ENCODE data around the gene DLGAP1.

Gene DLGAP1

DNA sequence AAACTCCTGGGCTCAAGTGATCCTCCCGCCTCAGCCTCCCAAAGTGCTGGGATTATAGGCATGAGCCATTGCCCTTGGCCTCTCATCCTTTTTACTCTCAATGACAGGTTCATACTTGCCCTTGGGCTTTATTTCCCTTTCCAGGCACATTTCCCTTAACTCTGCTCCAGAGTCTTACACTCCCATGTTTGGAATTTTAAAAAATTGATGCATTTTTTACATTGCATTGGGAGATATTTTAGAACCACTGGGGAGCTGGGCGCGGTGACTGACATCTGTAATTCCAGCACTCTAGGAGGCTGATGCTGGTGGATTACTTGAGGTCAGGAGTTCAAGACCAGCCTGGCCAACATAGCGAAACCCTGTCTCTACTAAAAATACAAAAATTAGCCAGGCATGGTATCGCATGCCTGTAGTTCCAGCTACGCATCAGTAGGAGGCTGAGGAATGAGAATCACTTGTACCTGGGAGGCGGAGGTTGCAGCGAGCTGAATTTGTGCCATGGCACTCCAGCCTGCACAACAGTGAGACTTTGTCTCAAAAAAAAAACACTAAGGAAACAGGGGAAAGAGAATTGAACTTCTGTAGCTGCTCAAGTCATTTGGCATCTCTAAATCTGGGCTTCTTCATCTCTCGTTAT, 986.9 kb downstream of the DLGAP1 start:
- no peak for TF ChIP-seq ZFX (IDR thresholded peaks at IDR 0.05; ENCODE audit: borderline replicate concordance)
- H3K27ac ChIP-seq: no peak overlapping the region

DNA sequence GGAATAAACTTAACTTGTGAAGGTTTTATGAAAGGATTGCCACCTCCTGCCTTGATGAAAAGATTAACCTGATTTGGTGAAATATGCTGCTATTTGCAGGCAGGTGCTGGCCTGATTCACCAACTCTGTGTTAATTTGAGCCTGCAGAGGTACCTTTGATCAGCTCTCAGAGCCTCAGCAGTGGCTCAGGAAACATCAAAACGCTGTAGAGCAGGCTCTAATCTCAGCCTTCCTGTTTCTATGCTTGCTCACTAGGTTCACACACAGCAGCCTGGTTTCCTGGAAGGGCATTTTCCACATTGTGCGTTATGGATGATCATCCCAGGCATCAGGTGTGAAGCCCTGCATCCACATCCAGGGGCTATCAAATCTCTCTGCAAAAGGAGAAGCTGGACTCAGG, 988.2 kb downstream of the DLGAP1 start:
- no peak for TF ChIP-seq ZFX (IDR thresholded peaks at IDR 0.05; ENCODE audit: borderline replicate concordance)
- no peak for TF ChIP-seq CTCF (IDR thresholded peaks at IDR 0.05)
- H3K27ac ChIP-seq: no peak overlapping the region

DNA sequence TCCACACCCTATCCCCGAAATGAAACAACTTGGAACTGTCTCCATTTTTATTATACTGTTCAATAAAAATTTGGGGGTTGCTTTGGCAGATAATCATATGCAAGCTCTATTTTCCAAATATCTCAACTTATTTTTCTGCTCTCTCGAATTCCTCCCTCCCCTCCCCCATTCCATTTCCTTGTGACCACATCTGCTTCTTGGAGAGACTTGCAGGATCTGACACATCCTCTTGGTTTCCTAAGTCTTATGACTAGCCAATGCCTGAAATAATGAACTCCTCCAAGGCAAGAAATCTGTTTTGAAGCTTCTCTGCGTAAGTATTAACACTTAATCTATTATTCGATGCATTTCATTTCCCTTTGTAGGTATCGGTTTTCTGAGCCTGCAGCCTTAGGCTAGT, 989.1 kb downstream of the DLGAP1 start:
- no peak overlapping the region for H3K27ac ChIP-seq
- TF ChIP-seq CTCF (IDR thresholded peaks at IDR 0.05): no peak

GRCh38 chr18:3463051-3463450, 992.1 kb downstream of the DLGAP1 start:
- TF ChIP-seq CTCF (IDR thresholded peaks at IDR 0.05) (no peak), ZFX (IDR thresholded peaks at IDR 0.05; ENCODE audit: borderline replicate concordance) (no peak)
- H3K27ac ChIP-seq: no peak overlapping the region

DNA sequence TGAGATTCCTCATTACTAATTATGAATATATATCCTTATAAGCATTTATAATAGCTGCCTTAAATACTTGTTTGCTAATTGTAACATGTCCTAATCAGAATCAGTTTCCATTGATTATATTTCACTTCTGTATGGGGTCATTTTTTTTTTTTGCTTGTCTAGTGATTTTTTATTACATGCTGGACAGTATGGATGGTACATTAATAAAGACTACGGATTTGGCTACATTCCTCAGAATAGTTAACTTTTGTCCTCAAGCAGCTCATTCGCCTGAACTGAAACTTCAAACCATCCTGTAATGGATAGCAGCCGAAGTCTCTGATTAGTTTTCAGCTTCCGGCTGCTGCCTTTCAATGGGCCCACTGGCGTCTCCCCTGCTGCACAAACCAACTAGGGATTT, 993.4 kb downstream of the DLGAP1 start:
- H3K27ac ChIP-seq: no peak overlapping the region

DNA sequence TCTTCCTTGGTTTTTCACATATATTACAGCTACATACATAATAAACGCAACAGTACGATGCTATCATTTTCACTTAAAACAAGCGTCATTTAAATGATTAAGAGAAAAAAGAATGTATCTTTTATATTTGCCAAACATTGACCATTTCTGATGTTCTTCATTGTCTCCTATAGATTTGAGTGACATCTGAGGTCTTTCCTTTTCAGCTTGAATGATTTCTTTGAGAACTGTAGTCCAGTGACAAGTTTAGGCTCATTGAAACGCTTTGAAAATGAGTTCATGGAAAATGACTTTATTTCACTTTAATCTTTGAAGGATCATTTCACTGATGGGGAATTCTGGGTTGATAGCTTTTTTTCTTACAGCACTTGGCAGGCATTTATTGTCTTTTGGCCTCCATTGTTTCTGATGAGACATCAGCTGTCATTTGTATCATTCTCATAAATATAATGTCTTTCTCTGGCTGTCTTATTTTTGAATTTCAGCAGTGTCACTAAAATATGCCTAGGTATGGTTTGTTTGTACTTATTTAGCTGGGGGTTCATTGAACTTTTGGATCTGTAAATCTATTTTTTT, 994.2 kb downstream of the DLGAP1 start:
- H3K27ac ChIP-seq: no peak overlapping the region
- TF ChIP-seq CTCF (IDR thresholded peaks at IDR 0.05) (no peak), ZFX (IDR thresholded peaks at IDR 0.05; ENCODE audit: borderline replicate concordance) (no peak)

More for the DNA sequence above, 993.4 kb downstream of the DLGAP1 start:
- TF ChIP-seq CTCF (IDR thresholded peaks at IDR 0.05) (no peak), ZFX (IDR thresholded peaks at IDR 0.05; ENCODE audit: borderline replicate concordance) (no peak)

GRCh38 chr18:3458952-3459853, 995.9 kb downstream of the DLGAP1 start:
- TF ChIP-seq CTCF (IDR thresholded peaks at IDR 0.05): no peak
- no peak for TF ChIP-seq ZFX (IDR thresholded peaks at IDR 0.05; ENCODE audit: borderline replicate concordance)
- H3K27ac ChIP-seq: no peak overlapping the region
